HG03045 (cell line): ENCODE data around the gene OR10P1.
"Not testable (repeated sequence)": the region's sequence is repeated elsewhere in the genome, so short reads cannot be mapped to it uniquely, and the experiment has no call there.

ENCODE experiments used
- ATAC-seq: cut with Tn5 transposase; IDR thresholded peaks from one replicate; pipeline ENCODE4 v1.9.1; 2021; ENCODE audit warnings: mild to moderate bottlenecking, moderate library complexity; ENCODE audit not compliant: unreplicated experiment

Gene OR10P1

GRCh38 chr12:55636853-55637252, at the start of gene OR10P1:
TSS of gene OR10P1 (plus strand) at chr12:55636892. CDS start at chr12:55636892, 0 bp downstream.
- ATAC-seq = no peak

- not testable (repeated sequence) for ATAC-seq
Observed at GRCh38 chr12:55590152-55590551, 46.5 kb upstream of the OR10P1 start.

GRCh38 chr12:55607821-55608594, 28.7 kb upstream of the OR10P1 start:
- ATAC-seq = no peak

- no peak for ATAC-seq
Observed at GRCh38 chr12:55610598-55610997, 26.1 kb upstream of the OR10P1 start.

GRCh38 chr12:55612646-55613045, 24.0 kb upstream of the OR10P1 start:
- ATAC-seq = no peak

- no peak for ATAC-seq
Observed at GRCh38 chr12:55614764-55615163, 21.9 kb upstream of the OR10P1 start.

- peak; percentile 76 for ATAC-seq
Observed at GRCh38 chr12:55619354-55620138, 17.1 kb upstream of the OR10P1 start.

GRCh38 chr12:55624056-55624455, 12.6 kb upstream of the OR10P1 start:
- ATAC-seq = peak; percentile 56

- ATAC-seq = no peak
Observed at GRCh38 chr12:55626154-55626553, 10.5 kb upstream of the OR10P1 start.

GRCh38 chr12:55629058-55629841, 7.4 kb upstream of the OR10P1 start:
- no peak for ATAC-seq

GRCh38 chr12:55631056-55631455, 5.6 kb upstream of the OR10P1 start:
- no peak for ATAC-seq

- no peak for ATAC-seq
Observed at GRCh38 chr12:55631733-55632132, 5.0 kb upstream of the OR10P1 start.

- no peak for ATAC-seq
Observed at GRCh38 chr12:55633151-55633550, 3.5 kb upstream of the OR10P1 start.

GRCh38 chr12:55636116-55636655, 506 bp upstream of the OR10P1 start:
- ATAC-seq = no peak

GRCh38 chr12:55637467-55637866, 775 bp downstream of the OR10P1 start:
- ATAC-seq = no peak

GRCh38 chr12:55641595-55641994, 4.9 kb downstream of the OR10P1 start:
- ATAC-seq = no peak

- ATAC-seq = no peak
Observed at GRCh38 chr12:55642267-55642666, 5.6 kb downstream of the OR10P1 start.

- no peak for ATAC-seq
Observed at GRCh38 chr12:55642669-55643068, 6.0 kb downstream of the OR10P1 start.

GRCh38 chr12:55644591-55644990, 7.9 kb downstream of the OR10P1 start:
- ATAC-seq = no peak

GRCh38 chr12:55647027-55647426, 10.3 kb downstream of the OR10P1 start:
- no peak for ATAC-seq
